ENCODE measurements around the gene DSG3.

Gene DSG3, protein sequence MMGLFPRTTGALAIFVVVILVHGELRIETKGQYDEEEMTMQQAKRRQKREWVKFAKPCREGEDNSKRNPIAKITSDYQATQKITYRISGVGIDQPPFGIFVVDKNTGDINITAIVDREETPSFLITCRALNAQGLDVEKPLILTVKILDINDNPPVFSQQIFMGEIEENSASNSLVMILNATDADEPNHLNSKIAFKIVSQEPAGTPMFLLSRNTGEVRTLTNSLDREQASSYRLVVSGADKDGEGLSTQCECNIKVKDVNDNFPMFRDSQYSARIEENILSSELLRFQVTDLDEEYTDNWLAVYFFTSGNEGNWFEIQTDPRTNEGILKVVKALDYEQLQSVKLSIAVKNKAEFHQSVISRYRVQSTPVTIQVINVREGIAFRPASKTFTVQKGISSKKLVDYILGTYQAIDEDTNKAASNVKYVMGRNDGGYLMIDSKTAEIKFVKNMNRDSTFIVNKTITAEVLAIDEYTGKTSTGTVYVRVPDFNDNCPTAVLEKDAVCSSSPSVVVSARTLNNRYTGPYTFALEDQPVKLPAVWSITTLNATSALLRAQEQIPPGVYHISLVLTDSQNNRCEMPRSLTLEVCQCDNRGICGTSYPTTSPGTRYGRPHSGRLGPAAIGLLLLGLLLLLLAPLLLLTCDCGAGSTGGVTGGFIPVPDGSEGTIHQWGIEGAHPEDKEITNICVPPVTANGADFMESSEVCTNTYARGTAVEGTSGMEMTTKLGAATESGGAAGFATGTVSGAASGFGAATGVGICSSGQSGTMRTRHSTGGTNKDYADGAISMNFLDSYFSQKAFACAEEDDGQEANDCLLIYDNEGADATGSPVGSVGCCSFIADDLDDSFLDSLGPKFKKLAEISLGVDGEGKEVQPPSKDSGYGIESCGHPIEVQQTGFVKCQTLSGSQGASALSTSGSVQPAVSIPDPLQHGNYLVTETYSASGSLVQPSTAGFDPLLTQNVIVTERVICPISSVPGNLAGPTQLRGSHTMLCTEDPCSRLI

DNA sequence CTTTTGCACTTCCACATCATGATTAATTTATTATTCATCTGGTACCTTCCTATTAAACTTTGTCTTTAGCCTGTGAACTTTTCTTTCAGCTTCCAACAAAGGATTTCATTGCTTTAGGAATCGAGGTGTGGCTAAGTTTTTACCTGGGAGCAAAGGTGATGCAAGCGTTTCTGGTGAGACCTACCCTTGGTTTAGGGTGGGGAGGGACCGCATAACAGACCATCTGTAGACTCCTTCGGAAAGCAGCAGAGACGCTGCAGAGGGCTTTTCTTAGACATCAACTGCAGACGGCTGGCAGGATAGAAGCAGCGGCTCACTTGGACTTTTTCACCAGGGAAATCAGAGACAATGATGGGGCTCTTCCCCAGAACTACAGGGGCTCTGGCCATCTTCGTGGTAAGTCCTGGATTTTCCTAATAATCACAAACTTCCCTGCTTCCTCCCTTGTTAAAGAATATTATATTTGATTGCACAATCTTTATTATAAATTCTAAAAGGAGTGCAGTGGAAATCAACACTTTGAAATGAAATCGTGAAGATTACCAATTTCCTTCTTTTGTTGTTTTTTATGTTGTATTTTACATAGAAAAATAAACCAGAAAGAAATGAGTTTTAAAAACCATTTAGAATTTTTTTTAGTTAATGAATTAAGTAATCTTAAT is at the start of gene DSG3:
Gene DSG3, plus strand, starts transcription at position 212 of the 662 bp plus-strand sequence. Its CDS starts 137 bp downstream, at position 349.
- in situ Hi-C loops (cut with MboI; ENCODE audit: low sequenced_read_pairs), result no loop called here

DNA sequence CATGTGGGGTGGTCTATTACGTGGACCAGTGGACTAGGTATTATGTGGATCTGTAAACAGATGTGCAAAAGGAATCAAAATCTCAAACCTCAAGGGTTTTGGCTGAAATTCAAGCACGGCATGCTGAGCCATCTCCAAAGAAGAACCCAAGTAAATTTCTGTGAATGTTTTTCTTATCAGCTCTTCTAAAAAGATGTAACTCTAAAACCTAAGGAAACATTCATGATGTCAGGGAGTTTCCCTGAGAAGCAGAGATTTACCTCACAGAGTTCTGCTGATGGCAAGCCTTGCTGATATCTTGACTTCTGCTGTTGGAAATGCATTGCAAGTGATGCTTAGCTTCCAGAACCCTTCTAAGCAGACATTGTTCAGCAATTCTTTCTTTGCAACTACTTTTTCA is 49.4 kb upstream of the DSG3 start:
- in situ Hi-C loops (cut with MboI; ENCODE audit: low sequenced_read_pairs), result no loop called here

DNA sequence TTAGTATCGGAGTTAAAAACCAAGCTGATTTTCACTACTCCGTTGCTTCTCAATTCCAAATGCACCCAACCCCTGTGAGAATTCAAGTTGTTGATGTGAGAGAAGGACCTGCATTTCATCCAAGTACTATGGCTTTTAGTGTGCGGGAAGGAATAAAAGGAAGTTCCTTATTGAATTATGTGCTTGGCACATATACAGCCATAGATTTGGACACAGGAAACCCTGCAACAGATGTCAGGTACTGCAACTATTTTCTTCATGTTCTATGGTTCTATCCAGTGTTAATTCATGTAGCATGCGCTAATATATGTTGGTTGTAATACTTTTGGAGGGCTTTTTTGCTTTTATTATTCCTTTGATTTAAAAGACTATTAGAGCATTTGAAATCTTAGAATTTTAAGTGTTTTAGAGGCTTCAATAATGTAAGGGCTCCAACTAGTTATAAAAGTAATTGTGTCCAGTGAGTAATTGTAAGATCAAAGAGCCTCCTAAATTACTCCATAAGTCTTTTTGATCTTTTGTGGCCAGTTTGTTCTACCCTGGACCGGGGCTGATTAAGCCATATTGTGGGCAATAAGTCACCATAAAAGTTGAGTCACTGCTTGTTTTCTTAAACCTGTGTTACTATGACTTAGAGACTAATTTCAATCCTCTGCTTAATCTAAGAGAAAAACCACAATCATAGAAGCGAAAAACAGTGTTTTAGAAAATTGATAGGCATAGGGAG is 48.1 kb upstream of the DSG3 start:
- in situ Hi-C loops (cut with MboI; ENCODE audit: low sequenced_read_pairs), result no loop called here

DNA sequence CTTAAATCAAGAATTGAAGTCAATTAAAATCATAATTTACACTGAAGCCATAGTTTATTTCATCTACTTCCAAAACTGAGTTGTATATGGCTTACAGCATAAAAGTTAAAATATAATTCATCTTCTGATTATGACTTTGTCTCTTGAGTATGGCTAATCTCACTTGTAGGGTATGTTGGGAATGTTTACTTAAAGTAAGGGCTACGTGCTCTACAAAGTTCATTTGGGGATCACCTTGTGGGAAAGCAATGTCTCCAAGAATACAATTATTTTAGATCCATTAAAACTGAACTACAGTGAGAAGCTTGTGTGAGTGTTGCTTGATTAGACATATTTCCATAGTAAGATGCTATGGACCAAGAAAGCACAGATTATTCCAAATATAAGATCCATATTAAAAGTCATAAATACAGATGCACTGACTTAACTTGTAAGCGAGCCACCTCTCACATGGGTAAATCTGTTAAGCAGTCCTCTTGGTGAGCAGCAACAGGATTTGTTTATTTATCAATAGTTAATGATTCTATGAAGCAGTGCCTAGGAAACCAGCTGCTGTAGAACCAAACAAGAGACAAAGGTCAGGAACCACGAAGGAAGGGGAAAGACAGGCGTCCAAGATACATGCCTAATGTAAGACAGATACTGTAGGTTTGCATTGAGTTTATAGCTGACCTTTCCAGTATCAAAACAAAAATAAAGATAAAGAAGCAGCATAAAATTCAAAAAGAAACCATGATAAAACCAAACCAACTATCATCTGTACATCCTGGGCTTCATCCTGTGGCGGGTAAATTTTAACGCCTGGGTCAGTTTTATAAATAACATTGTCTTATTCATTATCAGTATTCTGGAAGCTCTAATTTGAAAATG is 46.1 kb upstream of the DSG3 start:
- in situ Hi-C loops (cut with MboI; ENCODE audit: low sequenced_read_pairs), result no loop called here

DNA sequence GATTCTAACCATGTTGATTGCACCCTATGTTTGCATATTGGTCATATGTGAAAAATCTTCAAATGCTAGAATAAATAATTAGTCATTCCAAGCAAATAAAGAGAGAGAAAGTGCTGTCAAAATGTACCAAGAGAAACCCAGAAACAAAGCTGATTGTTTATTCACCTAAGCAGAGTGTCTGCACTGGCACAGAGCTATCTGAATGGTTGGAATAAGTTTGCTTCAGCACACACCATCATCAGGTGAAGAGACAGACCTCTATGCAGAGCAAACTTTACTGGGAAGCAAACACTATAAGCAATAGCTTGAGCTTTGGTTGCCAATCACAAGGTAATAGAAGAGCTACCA is 45.5 kb upstream of the DSG3 start:
- in situ Hi-C loops (cut with MboI; ENCODE audit: low sequenced_read_pairs), result no loop called here

DNA sequence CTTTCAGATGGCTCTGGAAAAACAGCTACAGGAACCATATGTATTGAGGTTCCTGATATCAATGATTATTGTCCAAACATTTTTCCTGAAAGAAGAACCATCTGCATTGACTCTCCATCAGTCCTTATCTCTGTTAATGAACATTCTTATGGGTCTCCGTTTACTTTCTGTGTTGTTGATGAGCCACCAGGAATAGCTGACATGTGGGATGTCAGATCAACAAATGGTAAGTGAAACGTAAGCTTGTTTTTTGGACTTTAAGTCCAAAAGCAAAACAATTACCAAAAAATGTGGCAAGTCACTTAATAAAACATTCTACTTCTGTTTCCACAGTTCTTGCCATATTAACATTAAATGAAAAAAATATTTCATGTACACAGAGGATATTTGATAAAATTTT is 44.1 kb upstream of the DSG3 start:
- in situ Hi-C loops (cut with MboI; ENCODE audit: low sequenced_read_pairs), result no loop called here

DNA sequence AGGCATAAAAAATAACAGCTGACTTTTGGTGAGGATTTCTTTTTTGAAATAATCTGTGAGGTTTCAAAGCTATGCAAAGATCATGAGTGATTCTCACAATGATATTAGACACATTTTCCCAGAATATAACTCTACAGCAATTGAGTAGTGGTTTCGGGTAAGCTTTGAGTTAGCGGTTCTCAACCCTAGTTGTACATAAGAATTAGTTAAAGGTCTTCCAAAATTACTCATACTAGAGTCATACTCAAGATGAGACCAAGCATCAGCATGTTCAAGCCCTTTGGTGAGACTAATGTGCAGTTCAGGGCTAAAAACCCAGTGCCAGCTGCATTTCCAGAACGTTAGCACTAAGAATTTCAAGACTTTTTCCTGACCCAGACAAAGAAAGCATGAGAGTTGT is 39.9 kb upstream of the DSG3 start:
- in situ Hi-C loops (cut with MboI; ENCODE audit: low sequenced_read_pairs), result no loop called here

DNA sequence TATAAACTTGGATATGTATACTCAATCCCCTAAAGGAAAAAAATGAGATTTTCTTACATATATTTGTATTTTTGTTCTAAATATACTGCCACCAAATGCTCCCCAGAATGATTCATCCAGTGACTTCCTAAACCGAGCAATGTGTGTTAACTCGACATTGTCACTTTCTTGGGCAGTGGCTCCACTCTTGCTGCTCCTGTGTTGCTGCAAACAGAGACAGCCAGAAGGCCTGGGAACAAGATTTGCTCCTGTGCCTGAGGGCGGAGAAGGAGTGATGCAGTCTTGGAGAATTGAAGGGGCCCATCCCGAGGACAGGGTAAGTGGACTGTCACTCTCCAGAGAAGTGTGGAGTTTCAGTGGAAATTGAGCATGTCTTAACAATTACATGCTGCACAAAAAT is 38.3 kb upstream of the DSG3 start:
- in situ Hi-C loops (cut with MboI; ENCODE audit: low sequenced_read_pairs), result no loop called here

DNA sequence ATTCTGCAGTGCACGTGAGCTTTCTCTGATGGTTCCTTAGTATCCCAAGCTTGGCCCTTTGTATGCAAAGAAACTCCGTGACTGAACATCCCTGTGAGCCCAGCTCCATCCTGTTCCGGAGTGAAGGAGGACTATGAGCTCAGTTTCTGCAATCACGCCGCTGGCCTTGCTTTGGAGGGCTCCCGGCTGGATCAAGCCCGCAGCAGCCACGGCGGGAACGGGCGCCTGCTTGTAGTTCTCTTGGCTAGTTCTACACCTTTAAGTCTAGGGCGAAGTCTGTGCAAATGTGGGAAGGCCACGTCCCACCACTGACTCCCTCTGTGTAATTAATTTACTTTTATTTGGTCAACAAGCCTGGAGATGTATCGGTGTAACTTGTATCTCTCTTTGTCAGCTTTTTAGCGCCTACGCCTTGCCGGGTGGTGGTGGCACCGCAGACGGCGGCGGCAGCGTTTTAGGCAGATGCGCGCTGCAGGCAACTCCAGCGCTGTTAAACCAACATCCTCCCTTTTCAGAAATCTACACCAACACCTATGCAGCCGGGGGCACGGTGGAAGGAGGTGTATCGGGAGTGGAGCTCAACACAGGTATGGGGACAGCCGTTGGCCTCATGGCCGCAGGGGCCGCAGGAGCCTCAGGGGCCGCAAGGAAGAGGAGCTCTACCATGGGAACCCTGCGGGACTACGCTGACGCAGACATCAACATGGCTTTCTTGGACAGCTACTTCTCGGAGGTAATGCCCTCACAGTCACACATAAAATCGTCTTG is 36.6 kb upstream of the DSG3 start:
- in situ Hi-C loops (cut with MboI; ENCODE audit: low sequenced_read_pairs), result no loop called here

DNA sequence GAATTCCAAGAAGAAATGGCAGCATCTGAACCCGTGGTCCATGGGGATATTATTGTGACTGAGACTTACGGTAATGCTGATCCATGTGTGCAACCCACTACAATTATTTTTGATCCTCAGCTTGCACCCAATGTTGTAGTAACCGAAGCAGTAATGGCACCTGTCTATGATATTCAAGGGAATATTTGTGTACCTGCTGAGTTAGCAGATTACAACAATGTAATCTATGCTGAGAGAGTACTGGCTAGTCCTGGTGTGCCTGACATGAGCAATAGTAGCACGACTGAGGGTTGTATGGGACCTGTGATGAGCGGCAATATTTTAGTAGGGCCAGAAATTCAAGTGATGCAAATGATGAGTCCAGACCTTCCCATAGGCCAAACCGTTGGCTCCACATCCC is 34.4 kb upstream of the DSG3 start:
- in situ Hi-C loops (cut with MboI; ENCODE audit: low sequenced_read_pairs), result no loop called here

DNA sequence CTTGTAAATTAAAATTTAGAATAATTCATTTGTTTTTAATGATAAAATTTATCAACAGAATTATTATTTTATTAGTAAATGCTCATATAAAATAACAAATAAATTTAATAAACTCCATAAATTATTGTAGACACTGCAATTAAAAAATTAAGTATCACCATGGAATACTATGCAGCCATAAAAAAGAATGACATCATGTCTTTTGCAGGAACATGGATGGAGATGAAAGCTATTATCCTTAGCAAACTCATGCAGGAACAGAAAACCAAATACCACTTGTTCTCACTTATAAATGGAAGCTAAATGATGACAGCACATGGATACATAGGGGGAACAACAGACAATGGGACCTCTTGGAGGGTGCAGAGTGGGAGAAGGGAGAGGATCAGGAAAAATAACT is 29.7 kb upstream of the DSG3 start:
- in situ Hi-C loops (cut with MboI; ENCODE audit: low sequenced_read_pairs), result no loop called here

DNA sequence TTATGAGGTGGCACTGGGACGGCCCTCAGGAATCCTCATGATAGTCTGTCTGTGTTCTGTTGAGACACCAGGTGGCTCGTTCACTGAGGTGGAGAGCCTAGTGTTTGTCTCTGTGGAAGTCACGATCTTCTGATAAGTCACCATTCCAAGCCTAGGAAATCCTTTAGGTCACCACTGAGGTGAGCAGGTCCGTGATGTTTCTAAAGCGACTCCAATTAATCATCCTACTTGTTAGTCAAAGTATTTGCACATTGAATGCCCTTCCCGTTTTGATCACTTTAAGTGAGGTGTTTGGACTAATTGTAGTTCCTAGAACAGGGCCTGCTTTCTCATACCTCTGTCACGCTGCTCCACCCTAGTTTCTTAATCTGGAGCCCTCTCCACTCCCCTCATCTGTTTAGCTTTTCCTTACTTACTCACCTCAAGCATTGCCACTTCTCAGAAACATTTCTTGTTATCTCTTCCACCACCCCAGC is 28.0 kb upstream of the DSG3 start:
- in situ Hi-C loops (cut with MboI; ENCODE audit: low sequenced_read_pairs), result no loop called here

DNA sequence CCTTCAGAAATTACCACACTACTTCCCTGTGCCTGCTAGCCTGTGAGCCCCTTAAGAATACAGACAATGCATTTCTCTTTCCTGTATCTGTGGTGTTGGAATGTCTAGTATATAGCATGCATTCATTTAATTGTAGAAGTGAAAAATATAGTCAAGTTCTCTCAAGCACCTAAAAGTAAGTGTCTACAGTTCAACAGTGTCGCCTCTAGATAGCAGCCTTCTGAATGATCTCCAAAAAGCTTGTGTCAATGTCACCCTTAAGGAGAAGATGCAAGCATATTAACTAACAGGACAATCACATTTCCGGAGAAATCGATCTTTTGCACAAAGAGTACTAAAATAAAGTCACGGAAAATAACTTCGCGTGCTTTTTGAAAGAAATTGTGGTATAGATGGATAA is 27.5 kb upstream of the DSG3 start:
- in situ Hi-C loops (cut with MboI; ENCODE audit: low sequenced_read_pairs), result no loop called here

DNA sequence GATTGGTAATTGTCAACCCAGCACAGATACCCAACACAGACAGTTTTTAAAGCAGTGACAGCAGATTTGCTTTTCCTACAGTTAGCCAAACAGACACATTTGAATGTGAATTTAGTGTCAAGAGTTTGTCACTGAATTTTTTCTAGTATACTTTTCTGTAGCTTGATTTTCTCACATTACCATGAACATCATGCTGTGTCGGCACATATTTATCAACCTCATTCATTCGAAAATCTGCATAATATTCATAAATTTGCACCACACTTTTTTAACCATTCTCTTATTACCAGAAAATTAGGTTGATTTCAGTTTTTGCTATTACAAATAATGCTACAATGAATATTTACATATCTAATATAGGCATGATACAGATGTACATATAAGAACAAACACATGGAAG is 27.0 kb upstream of the DSG3 start:
- in situ Hi-C loops (cut with MboI; ENCODE audit: low sequenced_read_pairs), result no loop called here

DNA sequence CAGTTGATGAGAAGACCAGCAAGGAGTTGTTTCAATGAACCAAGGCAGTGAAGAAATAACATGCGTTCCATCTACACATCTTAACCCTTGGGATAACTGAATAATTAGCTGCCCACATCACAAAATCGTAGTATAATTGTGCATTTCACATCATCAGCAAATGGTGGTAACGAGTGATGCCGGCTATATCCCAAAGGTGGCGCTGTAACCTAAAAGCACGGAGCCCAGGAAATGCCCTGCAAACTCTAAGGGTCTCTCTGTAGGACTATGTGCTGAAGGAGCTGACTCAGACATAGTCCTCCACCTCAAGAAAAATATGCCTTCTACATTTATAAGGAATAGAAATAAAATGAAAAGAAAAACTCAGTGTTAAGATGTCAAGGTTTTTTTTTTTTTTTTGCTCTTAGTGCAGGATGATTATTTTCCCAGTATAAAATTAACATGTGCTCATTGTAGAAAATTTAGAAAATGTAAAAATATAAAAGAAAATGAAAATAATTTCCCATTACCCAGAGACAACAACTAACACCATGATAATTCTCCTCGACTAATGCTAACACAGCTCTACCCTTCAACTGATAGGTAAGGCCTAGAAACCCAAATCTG is 23.1 kb upstream of the DSG3 start:
- in situ Hi-C loops (cut with MboI; ENCODE audit: low sequenced_read_pairs), result no loop called here

DNA sequence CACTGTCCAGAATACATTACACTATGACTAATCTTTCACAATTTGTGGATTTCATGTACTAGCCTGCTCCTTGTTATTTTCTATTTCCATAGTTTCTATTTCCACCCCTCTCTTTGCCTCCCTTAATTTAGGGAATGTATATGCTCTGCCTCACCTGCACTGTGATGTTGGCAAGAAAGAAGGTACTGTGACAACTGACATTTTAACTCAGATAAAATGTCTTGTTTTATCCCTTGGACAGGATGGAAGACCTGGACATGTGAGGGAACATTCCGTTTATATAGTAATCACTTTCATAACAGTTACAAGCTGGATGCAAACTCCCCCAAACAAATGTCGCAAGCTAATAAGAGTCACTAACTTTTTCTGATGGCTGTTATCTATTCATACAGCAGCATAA is 21.5 kb upstream of the DSG3 start:
- in situ Hi-C loops (cut with MboI; ENCODE audit: low sequenced_read_pairs), result no loop called here

DNA sequence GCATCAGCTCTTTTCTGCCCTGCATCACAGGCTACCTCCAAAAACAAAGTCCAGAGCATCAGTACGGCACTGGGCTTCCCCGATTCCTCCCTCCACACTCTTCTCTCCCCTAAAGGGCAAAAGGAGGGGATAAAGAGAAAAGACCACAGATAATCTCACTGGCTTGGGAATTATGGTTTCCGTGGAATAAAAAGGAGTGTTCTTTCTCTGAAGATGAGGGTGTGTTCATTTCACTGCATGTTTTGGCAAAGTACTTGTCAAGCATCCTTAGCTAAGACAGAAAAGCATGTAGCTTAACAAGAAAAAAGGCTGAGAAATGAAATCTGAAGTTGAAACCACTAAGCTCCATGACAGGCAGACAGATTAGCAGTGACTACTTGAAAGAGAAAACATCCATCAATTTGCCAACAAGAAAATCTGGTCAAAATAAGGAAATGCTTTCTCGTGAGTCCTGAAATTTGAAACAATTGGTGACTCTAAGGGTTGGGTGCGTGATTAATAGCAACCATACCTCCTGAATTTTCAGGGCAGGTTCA is 20.6 kb upstream of the DSG3 start:
- in situ Hi-C loops (cut with MboI; ENCODE audit: low sequenced_read_pairs), result no loop called here

DNA sequence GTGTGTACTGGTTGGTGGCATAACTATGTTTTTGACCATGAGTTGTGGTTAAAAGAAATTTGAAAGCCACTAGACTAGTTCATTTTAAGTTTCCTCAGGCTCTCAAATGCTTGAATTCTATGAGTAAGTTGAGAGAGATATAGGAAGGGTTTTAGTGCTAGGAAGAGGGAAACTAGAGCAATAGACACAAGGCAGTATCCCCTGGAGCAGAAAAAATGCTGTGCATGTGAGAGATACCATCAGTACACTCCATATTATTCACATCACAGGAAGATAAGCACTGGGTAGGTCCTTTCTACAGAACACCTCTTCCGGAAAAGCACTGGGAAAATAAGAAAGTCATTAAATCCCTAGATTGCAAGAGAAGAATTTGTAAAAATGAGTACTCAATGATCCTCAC is 19.3 kb upstream of the DSG3 start:
- in situ Hi-C loops (cut with MboI; ENCODE audit: low sequenced_read_pairs), result no loop called here
